ENCODE results near the gene ZFPM1.
"Not testable (repeated sequence)": the region's sequence is repeated elsewhere in the genome, so short reads cannot be mapped to it uniquely, and the experiment has no call there.

The ZFPM1 gene

GRCh38 chr16:88469615-88470395, 16.7 kb downstream of the ZFPM1 start:
- Histone ChIP-seq H3K9me2 (replicated peaks; ENCODE audit: insufficient read depth, low read length) (no peaks in the 10 kb centered on the region), H3K79me2 (ENCODE audit: insufficient read depth, low read length) (no peaks in the 10 kb centered on the region), H3K27me3 (ENCODE audit: low read length) (no peaks in the 10 kb centered on the region), H3F3A (ENCODE audit: insufficient read depth) (no peaks in the 10 kb centered on the region), H3K27ac (ENCODE audit: low read depth, low read length) (no peak overlapping the region), H3K9me3 (ENCODE audit: insufficient read depth, low read length) (no peaks in the 10 kb centered on the region), H3K4me3 (ENCODE audit: insufficient read depth, low read length, poor library complexity, severe bottlenecking) (no peak overlapping the region), H3K4me2 (ENCODE audit: low read depth, low read length, poor library complexity, severe bottlenecking) (no peak overlapping the region), H4K20me1 (ENCODE audit: low read depth, low read length) (no peaks in the 10 kb centered on the region), H3K9ac (ENCODE audit: low read length) (no peak overlapping the region), H3K36me3 (ENCODE audit: low read length) (no peaks in the 10 kb centered on the region), H2AFZ (ENCODE audit: low read depth, low read length, severe bottlenecking) (no peak overlapping the region)
- TF ChIP-seq EZH2phosphoT487 (conservative IDR thresholded peaks at IDR 0.05; ENCODE audit: low read length), result no peak
- TF ChIP-seq, protein P1, sequence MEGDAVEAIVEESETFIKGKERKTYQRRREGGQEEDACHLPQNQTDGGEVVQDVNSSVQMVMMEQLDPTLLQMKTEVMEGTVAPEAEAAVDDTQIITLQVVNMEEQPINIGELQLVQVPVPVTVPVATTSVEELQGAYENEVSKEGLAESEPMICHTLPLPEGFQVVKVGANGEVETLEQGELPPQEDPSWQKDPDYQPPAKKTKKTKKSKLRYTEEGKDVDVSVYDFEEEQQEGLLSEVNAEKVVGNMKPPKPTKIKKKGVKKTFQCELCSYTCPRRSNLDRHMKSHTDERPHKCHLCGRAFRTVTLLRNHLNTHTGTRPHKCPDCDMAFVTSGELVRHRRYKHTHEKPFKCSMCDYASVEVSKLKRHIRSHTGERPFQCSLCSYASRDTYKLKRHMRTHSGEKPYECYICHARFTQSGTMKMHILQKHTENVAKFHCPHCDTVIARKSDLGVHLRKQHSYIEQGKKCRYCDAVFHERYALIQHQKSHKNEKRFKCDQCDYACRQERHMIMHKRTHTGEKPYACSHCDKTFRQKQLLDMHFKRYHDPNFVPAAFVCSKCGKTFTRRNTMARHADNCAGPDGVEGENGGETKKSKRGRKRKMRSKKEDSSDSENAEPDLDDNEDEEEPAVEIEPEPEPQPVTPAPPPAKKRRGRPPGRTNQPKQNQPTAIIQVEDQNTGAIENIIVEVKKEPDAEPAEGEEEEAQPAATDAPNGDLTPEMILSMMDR (IDR thresholded peaks at IDR 0.05; ENCODE audit: insufficient read depth, low read length, poor library complexity, severe bottlenecking), result no peak

- H3K27me3 ChIP-seq (ENCODE audit: low read length); H3K9ac ChIP-seq (ENCODE audit: low read length); H3K36me3 ChIP-seq (ENCODE audit: low read length); H3K4me2 ChIP-seq (ENCODE audit: low read depth, low read length, poor library complexity, severe bottlenecking); H3F3A ChIP-seq (ENCODE audit: insufficient read depth); H2AFZ ChIP-seq (ENCODE audit: low read depth, low read length, severe bottlenecking); H3K4me3 ChIP-seq (ENCODE audit: insufficient read depth, low read length, poor library complexity, severe bottlenecking); H3K9me2 ChIP-seq (replicated peaks; ENCODE audit: insufficient read depth, low read length); H3K27ac ChIP-seq (ENCODE audit: low read depth, low read length); H3K79me2 ChIP-seq (ENCODE audit: insufficient read depth, low read length); H3K9me3 ChIP-seq (ENCODE audit: insufficient read depth, low read length); H4K20me1 ChIP-seq (ENCODE audit: low read depth, low read length): not testable (repeated sequence)
Observed at GRCh38 chr16:88470396-88470680, 17.3 kb downstream of the ZFPM1 start.

- H3K4me2 ChIP-seq (ENCODE audit: low read depth, low read length, poor library complexity, severe bottlenecking); H3K36me3 ChIP-seq (ENCODE audit: low read length); H3K79me2 ChIP-seq (ENCODE audit: insufficient read depth, low read length); H2AFZ ChIP-seq (ENCODE audit: low read depth, low read length, severe bottlenecking); H3K9me2 ChIP-seq (replicated peaks; ENCODE audit: insufficient read depth, low read length); H3K4me3 ChIP-seq (ENCODE audit: insufficient read depth, low read length, poor library complexity, severe bottlenecking); H3F3A ChIP-seq (ENCODE audit: insufficient read depth); H3K27me3 ChIP-seq (ENCODE audit: low read length); H4K20me1 ChIP-seq (ENCODE audit: low read depth, low read length); H3K27ac ChIP-seq (ENCODE audit: low read depth, low read length); H3K9me3 ChIP-seq (ENCODE audit: insufficient read depth, low read length); H3K9ac ChIP-seq (ENCODE audit: low read length): not testable (repeated sequence)
Observed at GRCh38 chr16:88470696-88471095, 17.6 kb downstream of the ZFPM1 start.

DNA sequence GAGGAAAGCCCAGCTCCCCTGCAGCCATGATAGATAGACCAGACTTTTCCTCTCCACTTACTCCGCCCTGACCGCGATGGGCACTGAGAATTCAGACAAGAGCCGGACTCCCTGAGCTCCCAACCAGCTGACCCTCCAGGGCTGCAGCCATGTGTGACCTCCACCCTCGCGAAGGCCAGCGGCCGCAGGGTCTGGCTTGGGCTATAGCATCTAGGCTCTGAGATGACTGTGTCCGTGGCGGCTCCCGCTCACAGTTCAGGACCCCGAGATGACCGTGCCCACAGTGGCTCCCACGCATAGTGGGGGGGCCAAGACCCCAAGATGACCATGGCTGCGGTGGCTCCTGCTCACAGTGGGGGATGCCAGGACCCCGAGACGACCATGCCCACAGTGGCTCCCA, 18.0 kb downstream of the ZFPM1 start:
- no peak overlapping the region for H3K9ac ChIP-seq (ENCODE audit: low read length)
- no peak for TF ChIP-seq EZH2phosphoT487 (conservative IDR thresholded peaks at IDR 0.05; ENCODE audit: low read length)
- TF ChIP-seq, protein P1 (IDR thresholded peaks at IDR 0.05; ENCODE audit: insufficient read depth, low read length, poor library complexity, severe bottlenecking), result no peak
- no peaks in the 10 kb centered on the region for H4K20me1 ChIP-seq (ENCODE audit: low read depth, low read length)
- no peak overlapping the region for H3K27ac ChIP-seq (ENCODE audit: low read depth, low read length)
- H2AFZ ChIP-seq (ENCODE audit: low read depth, low read length, severe bottlenecking), result no peak overlapping the region
- H3K36me3 ChIP-seq (ENCODE audit: low read length), result no peaks in the 10 kb centered on the region
- H3K27me3 ChIP-seq (ENCODE audit: low read length), result no peaks in the 10 kb centered on the region
- H3K9me2 ChIP-seq (replicated peaks; ENCODE audit: insufficient read depth, low read length), result no peaks in the 10 kb centered on the region
- no peak overlapping the region for H3K4me2 ChIP-seq (ENCODE audit: low read depth, low read length, poor library complexity, severe bottlenecking)
- no peaks in the 10 kb centered on the region for H3K79me2 ChIP-seq (ENCODE audit: insufficient read depth, low read length)
- no peaks in the 10 kb centered on the region for H3K9me3 ChIP-seq (ENCODE audit: insufficient read depth, low read length)
- H3F3A ChIP-seq (ENCODE audit: insufficient read depth), result no peaks in the 10 kb centered on the region
- H3K4me3 ChIP-seq (ENCODE audit: insufficient read depth, low read length, poor library complexity, severe bottlenecking), result no peak overlapping the region

Measured in SU-DHL-6 (cell line).